Esophagus (tissue), 2 donors: Measurements from ENCODE around the gene ARHGAP23. TPM values are rescaled to one million over a fixed set of nuclear protein-coding genes. Genes with fewer than 3 reads are reported as not detected.

Experiments used
- H3K27ac ChIP-seq, 2 donors: one replicate each; pipeline ENCODE4 v1.5.1; 2013; ENCODE audit warnings: low read depth in 2 of 2, mild to moderate bottlenecking in 2 of 2, inconsistent platforms in 1 of 2, low read length in 1 of 2, moderate library complexity in 1 of 2
- H3K27me3 ChIP-seq, 2 donors: one replicate each; pipeline ENCODE4 v1.6.1; 2013; ENCODE audit warnings: low read length in 2 of 2, control low read depth in 1 of 2, mild to moderate bottlenecking in 1 of 2; ENCODE audit not compliant: insufficient read depth in 2 of 2, control insufficient read depth in 1 of 2
- H3K36me3 ChIP-seq, 2 donors: one replicate each; pipeline ENCODE4 v1.6.1; 2013; ENCODE audit warnings: low read length in 1 of 2; ENCODE audit not compliant: control insufficient read depth in 2 of 2, insufficient read depth in 2 of 2
- H3K4me1 ChIP-seq, 2 donors: one replicate each; pipeline ENCODE4 v1.6.1; 2013; ENCODE audit warnings: low read length in 1 of 2; ENCODE audit not compliant: control insufficient read depth in 2 of 2, insufficient read depth in 2 of 2
- H3K4me3 ChIP-seq, 2 donors: one replicate each; pipeline ENCODE4 v1.5.1; 2013; ENCODE audit warnings: low read length in 2 of 2, mild to moderate bottlenecking in 2 of 2, low read depth in 1 of 2, moderate library complexity in 1 of 2
- H3K9me3 ChIP-seq, 2 donors: one replicate each; pipeline ENCODE4 v1.6.1; 2013; ENCODE audit warnings: mild to moderate bottlenecking in 2 of 2, low read depth in 1 of 2, low read length in 1 of 2, moderate library complexity in 1 of 2; ENCODE audit not compliant: control insufficient read depth in 2 of 2, insufficient read depth in 1 of 2
- WGBS, 2 donors: extraction: QIAGEN DNeasy Blood & Tissue Kit; methylation state at CpG; one replicate each; pipeline ENCODE4 v1.1.7; 2013; 5-methylcytosine and 5-hydroxymethylcytosine counted together
- polyA plus RNA-seq, 2 donors: library from polyadenylated mRNA; stranded (reverse); fragments of 200-250 nt; gene quantifications; one replicate each; pipeline ENCODE4 v1.2.3, GENCODE V29; 2013
- donor health status: healthy with polysubstance abuse.
- donor health status: Bipolar disorder and iron deficiency.

ARHGAP23 gene
- polyA plus RNA-seq, 2 donors: 36.0 to 45.2 TPM

DNA sequence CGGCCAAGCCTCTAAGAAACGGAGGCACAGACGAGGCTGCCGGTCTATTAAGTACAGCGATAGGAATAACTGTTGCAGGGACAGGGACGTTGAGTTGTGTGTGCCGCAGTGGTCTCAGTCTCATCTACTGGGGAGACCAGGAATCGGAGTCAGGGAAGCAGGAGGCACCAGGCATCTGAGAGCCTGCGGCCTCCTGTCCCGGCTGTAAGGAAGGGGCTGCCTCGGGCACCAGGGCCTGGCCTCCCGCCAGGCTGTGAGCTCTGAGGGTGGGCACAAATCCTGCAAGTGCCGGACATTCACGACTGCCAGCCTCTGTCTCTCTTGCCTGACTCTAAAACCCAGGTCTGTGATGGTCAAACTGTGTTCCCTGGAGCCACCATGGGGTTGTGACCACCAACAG, 76.0 kb downstream of the ARHGAP23 start:
- Histone ChIP-seq H3K9me3 (no peaks in the 10 kb centered on the region), H3K4me3 (no peak overlapping the region), H3K36me3 (peaks cover 3 to 14% of the 10 kb centered on the region in 2 donors), H3K27me3 (no peaks in the 10 kb centered on the region), H3K27ac (no peak overlapping the region), H3K4me1 (no peaks in the 10 kb centered on the region)
- 86 to 90% methylated on average over 14 of the region's 14 CpGs for WGBS, 2 donors

DNA sequence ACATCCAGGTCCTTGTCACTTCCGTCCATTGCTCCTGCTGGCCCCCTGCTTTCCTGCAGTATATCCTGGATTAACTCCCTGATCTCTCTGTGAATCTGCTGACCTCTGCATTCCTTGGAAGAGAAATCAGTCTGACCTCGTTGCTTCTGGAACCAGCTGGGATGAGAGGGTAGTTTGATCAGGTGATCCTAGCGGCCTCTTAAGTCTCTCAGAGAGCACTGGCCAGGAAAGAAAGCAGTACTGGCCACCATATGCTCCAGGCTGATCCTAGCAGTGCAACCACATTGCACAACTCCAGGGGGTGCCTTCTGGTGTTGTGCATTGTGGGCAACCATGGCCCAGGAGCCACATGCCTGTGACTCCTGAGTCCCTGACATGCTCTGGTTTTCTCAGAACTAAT, 79.2 kb downstream of the ARHGAP23 start:
- no peak overlapping the region for H3K4me3 ChIP-seq
- H3K4me1 ChIP-seq: peaks cover 0 to 9% of the 10 kb centered on the region in 2 donors
- WGBS, 2 donors: 74 to 78% methylated on average over 3 of the region's 3 CpGs
- peaks cover 3 to 14% of the 10 kb centered on the region in 2 donors for H3K36me3 ChIP-seq
- no peaks in the 10 kb centered on the region for H3K9me3 ChIP-seq
- no peaks in the 10 kb centered on the region for H3K27me3 ChIP-seq
- H3K27ac ChIP-seq: no peak overlapping the region

- H3K4me3 ChIP-seq: no peak overlapping the region
- H3K27ac ChIP-seq: peak overlapping the region in 1 of 2 donors; percentile 43
- no peaks in the 10 kb centered on the region for H3K9me3 ChIP-seq
- H3K27me3 ChIP-seq: no peaks in the 10 kb centered on the region
- peaks cover 0 to 9% of the 10 kb centered on the region in 2 donors for H3K4me1 ChIP-seq
- peaks cover 3 to 13% of the 10 kb centered on the region in 2 donors for H3K36me3 ChIP-seq
- 81 to 86% methylated on average over 3 of the region's 3 CpGs for whole genome bisulfite sequencing, 2 donors
Observed at GRCh38 chr17:38507921-38508569, 79.8 kb downstream of the ARHGAP23 start.

GRCh38 chr17:38508570-38508950, 80.3 kb downstream of the ARHGAP23 start:
- Histone ChIP-seq H3K27ac (peak overlapping the region in 1 of 2 donors; percentile 43), H3K9me3 (no peaks in the 10 kb centered on the region), H3K4me3 (no peak overlapping the region), H3K4me1 (peaks cover 0 to 9% of the 10 kb centered on the region in 2 donors), H3K36me3 (peaks cover 3 to 11% of the 10 kb centered on the region in 2 donors), H3K27me3 (no peaks in the 10 kb centered on the region)
- WGBS, 2 donors: 73% methylated on average over 6 of the region's 6 CpGs

GRCh38 chr17:38508954-38509771, 80.9 kb downstream of the ARHGAP23 start:
- no peak overlapping the region for H3K4me3 ChIP-seq
- peak overlapping the region in 1 of 2 donors; percentile 43 for H3K27ac ChIP-seq
- whole genome bisulfite sequencing, 2 donors: 48 to 61% methylated on average over 27 of the region's 27 CpGs
- H3K4me1 ChIP-seq: peaks cover 0 to 9% of the 10 kb centered on the region in 2 donors
- peaks cover 2 to 11% of the 10 kb centered on the region in 2 donors for H3K36me3 ChIP-seq
- no peaks in the 10 kb centered on the region for H3K27me3 ChIP-seq
- no peaks in the 10 kb centered on the region for H3K9me3 ChIP-seq

- WGBS, 2 donors: 41 to 52% methylated on average over 76 to 80 of the region's 80 CpGs
- no peak overlapping the region for H3K4me3 ChIP-seq
- H3K4me1 ChIP-seq: peaks cover 0 to 9% of the 10 kb centered on the region in 2 donors
- H3K9me3 ChIP-seq: no peaks in the 10 kb centered on the region
- H3K27ac ChIP-seq: peak overlapping the region in 1 of 2 donors; percentile 27
- no peaks in the 10 kb centered on the region for H3K27me3 ChIP-seq
- H3K36me3 ChIP-seq: peaks cover 0 to 6% of the 10 kb centered on the region in 2 donors
Observed at GRCh38 chr17:38509772-38510420, 81.6 kb downstream of the ARHGAP23 start.

- Histone ChIP-seq H3K4me3 (no peak overlapping the region), H3K27ac (no peak overlapping the region), H3K9me3 (no peaks in the 10 kb centered on the region), H3K4me1 (peaks cover 0 to 9% of the 10 kb centered on the region in 2 donors), H3K27me3 (no peaks in the 10 kb centered on the region), H3K36me3 (peaks cover 0 to 6% of the 10 kb centered on the region in 2 donors)
- 23 to 54% methylated on average over 65 to 86 of the region's 86 CpGs for WGBS, 2 donors
Observed at GRCh38 chr17:38510421-38511149, 82.3 kb downstream of the ARHGAP23 start.

DNA sequence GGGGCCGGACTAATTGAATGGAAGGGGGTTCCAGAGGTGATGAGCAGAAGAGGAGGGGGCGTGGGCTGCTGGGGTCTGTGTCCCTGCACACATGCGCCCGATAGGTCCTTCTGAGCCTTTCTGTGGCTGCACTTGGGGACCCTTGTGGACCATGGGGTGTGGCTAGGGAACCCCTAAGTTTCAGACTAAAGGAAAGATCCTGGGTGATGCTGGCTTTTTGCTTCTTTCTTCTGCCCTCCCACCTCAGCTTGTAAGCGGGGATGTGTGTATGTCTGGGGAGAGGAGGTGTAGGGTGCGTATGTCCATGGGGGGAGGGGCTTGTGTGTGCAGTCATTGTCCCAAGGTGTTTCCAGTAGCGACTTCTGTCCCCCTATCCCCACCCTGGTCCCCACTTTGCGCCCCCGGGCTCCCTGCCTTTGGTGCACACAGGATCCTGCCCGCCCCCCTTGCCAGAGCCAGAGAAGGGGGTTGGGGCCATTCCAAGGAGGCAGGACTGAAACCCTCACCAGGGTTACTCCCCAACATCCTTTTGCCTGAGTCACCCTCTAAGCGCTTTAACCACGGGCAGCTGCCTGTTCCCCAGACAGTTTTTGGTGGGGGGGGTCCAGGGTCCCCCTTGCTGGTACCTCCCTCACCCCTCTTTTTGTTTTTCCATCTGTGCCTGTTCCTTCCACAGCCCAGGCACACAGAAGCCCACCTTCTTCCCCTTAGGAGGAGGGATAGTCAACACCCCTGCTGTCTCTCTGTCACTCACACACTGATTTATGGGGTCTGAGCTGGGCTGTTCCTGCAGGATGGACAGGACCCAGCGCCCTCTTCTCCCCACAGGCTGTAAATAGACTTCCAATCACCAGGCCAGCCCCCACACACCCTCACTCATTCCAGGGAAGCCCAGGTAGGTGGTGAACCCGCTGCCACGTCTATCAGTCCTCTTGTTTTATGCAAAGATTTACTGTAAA, 83.2 kb downstream of the ARHGAP23 start:
- peaks cover 0 to 9% of the 10 kb centered on the region in 2 donors for H3K4me1 ChIP-seq
- peak overlapping the region in 1 of 2 donors; percentile 33 for H3K27ac ChIP-seq
- H3K27me3 ChIP-seq: no peaks in the 10 kb centered on the region
- WGBS, 2 donors: 63 to 64% methylated on average over 15 of the region's 15 CpGs
- H3K36me3 ChIP-seq: peaks cover 0 to 6% of the 10 kb centered on the region in 2 donors
- H3K9me3 ChIP-seq: no peaks in the 10 kb centered on the region
- no peak overlapping the region for H3K4me3 ChIP-seq
